Astrocyte (in vitro differentiated cells and primary cell): Measurements from ENCODE around the gene IPCEF1. TPM values are rescaled to one million over a fixed set of nuclear protein-coding genes. Genes with fewer than 3 reads are reported as not detected.

ENCODE experiments used
- DNase-seq: peaks from one replicate; pipeline ENCODE4 v3.0.0-alpha.2; 2010; ENCODE audit warnings: low read depth
- FAIRE-seq: peaks from 2 replicates; lab custom pipeline; 2011; peaks lifted over from hg19 to GRCh38; lab: Jason Lieb, UNC
- H2AFZ ChIP-seq: 2 replicates; pipeline ENCODE4 v1.6.0; 2012; ENCODE audit warnings: low read depth, low read length, inconsistent platforms
- H3K27ac ChIP-seq: 2 replicates; pipeline ENCODE4 v1.5.1; 2011; ENCODE audit warnings: low read depth, low read length, inconsistent platforms
- H3K27me3 ChIP-seq: 2 replicates; pipeline ENCODE4 v1.6.0; 2011; ENCODE audit warnings: low read length, inconsistent platforms; ENCODE audit not compliant: insufficient read depth
- H3K36me3 ChIP-seq: 2 replicates; pipeline ENCODE4 v1.5.1; 2011; ENCODE audit warnings: low read length, inconsistent platforms; ENCODE audit not compliant: insufficient read depth
- H3K4me1 ChIP-seq: 2 replicates; pipeline ENCODE4 v1.5.1; 2011; ENCODE audit warnings: low read length, inconsistent platforms; ENCODE audit not compliant: insufficient read depth
- H3K4me2 ChIP-seq: 2 replicates; pipeline ENCODE4 v1.6.0; 2012; ENCODE audit warnings: low read length, inconsistent platforms
- H3K4me3 ChIP-seq: 2 replicates; pipeline ENCODE4 v1.5.1; 2011; ENCODE audit warnings: low read depth, mild to moderate bottlenecking, low read length, inconsistent platforms; ENCODE audit not compliant: insufficient read depth
- H3K79me2 ChIP-seq: 2 replicates; pipeline ENCODE4 v1.6.0; 2012; ENCODE audit warnings: mild to moderate bottlenecking, low read length, inconsistent platforms; ENCODE audit not compliant: insufficient read depth
- H3K9ac ChIP-seq: 2 replicates; pipeline ENCODE4 v1.6.0; 2012; ENCODE audit warnings: mild to moderate bottlenecking, low read length, inconsistent platforms
- H3K9me3 ChIP-seq: 2 replicates; pipeline ENCODE4 v1.5.1; 2012; ENCODE audit warnings: low read depth, mild to moderate bottlenecking, low read length, inconsistent platforms; ENCODE audit not compliant: insufficient read depth
- H4K20me1 ChIP-seq: 2 replicates; pipeline ENCODE4 v1.6.0; 2012; ENCODE audit warnings: low read length, inconsistent platforms; ENCODE audit not compliant: insufficient read depth
- H3K27ac Mint-ChIP-seq: one replicate; pipeline ENCODE4 v1.8.0; 2021; ENCODE audit warnings: mild to moderate bottlenecking, mixed read lengths; ENCODE audit not compliant: unreplicated experiment
- H3K27me3 Mint-ChIP-seq: one replicate; pipeline ENCODE4 v1.8.0; 2021; ENCODE audit warnings: low read depth, mixed read lengths; ENCODE audit not compliant: unreplicated experiment
- H3K36me3 Mint-ChIP-seq: one replicate; pipeline ENCODE4 v1.8.0; 2021; ENCODE audit warnings: low read depth, mixed read lengths; ENCODE audit not compliant: unreplicated experiment
- H3K4me1 Mint-ChIP-seq: one replicate; pipeline ENCODE4 v1.8.0; 2021; ENCODE audit warnings: low read depth, mixed read lengths; ENCODE audit not compliant: unreplicated experiment
- H3K4me3 Mint-ChIP-seq: one replicate; pipeline ENCODE4 v1.8.0; 2021; ENCODE audit warnings: mild to moderate bottlenecking, moderate library complexity, mixed read lengths; ENCODE audit not compliant: unreplicated experiment
- H3K9me3 Mint-ChIP-seq: one replicate; pipeline ENCODE4 v1.8.0; 2021; ENCODE audit warnings: mild to moderate bottlenecking, mixed read lengths; ENCODE audit not compliant: unreplicated experiment
- EZH2 ChIP-seq: IDR thresholded peaks from 2 replicates; pipeline ENCODE4 v1.6.1; 2012; ENCODE audit warnings: mild to moderate bottlenecking, low read length, inconsistent platforms; ENCODE audit not compliant: insufficient read depth
- total RNA-seq: library from RNA; stranded (reverse); gene quantifications from 2 replicates; pipeline ENCODE4 v1.2.1, GENCODE V29; 2021
- TF ChIP-seq, protein P1 (sequence below): IDR thresholded peaks from 2 replicates; pipeline ENCODE4 v1.5.1; 2011; ENCODE audit warnings: low read depth, mild to moderate bottlenecking, inconsistent platforms, low read length, moderate library complexity; ENCODE audit not compliant: insufficient read depth

Gene IPCEF1
- total RNA-seq, 1 donor from 2014 or later, result 0.16 TPM

GRCh38 chr6:154239392-154239791 is 117.2 kb downstream of the IPCEF1 start:
- Histone ChIP-seq H3K4me2 (no peak overlapping the region), H3K4me1 (no peaks in the 10 kb centered on the region), H3K27ac (no peak overlapping the region), H3K9me3 (no peaks in the 10 kb centered on the region), H3K27me3 (no peaks in the 10 kb centered on the region), H3K36me3 (no peaks in the 10 kb centered on the region), H3K9ac (no peak overlapping the region), H4K20me1 (no peaks in the 10 kb centered on the region), H3K79me2 (no peaks in the 10 kb centered on the region), H3K4me3 (no peak overlapping the region), H2AFZ (no peak overlapping the region)
- no peaks in the 10 kb centered on the region for H3K9me3 Mint-ChIP-seq
- FAIRE-seq (no peak), DNase-seq (no peak)
- no peak overlapping the region for H3K27ac Mint-ChIP-seq
- TF ChIP-seq EZH2, result no peak
- no peaks in the 10 kb centered on the region for H3K36me3 Mint-ChIP-seq
- H3K27me3 Mint-ChIP-seq, result no peaks in the 10 kb centered on the region
- H3K4me3 Mint-ChIP-seq, result no peak overlapping the region
- H3K4me1 Mint-ChIP-seq, result peaks cover 20% of the 10 kb centered on the region

DNA sequence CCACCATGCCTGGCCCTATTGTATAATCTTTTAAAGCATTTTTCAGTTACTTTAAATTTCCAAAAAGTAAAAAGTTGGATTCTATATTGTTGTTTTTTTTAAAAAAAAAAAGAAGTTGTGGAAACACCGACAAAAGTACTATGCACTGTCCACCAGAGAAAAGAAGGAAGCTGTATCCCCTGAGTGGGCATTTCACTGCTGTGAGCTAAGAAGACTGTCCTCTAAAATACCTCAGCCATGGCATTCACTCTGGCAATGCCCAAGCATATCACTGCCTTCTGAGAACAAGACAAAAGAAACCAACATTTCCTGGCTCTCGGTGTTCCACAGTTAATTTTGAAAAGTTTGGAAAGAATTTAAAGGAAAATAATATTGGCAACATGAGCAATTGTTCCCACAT is 117.8 kb downstream of the IPCEF1 start:
- no peaks in the 10 kb centered on the region for H3K9me3 Mint-ChIP-seq
- DNase-seq, result no peak
- H4K20me1 ChIP-seq, result no peaks in the 10 kb centered on the region

GRCh38 chr6:154236646-154237301 is 119.8 kb downstream of the IPCEF1 start:
- Mint-ChIP-seq H3K36me3 (no peaks in the 10 kb centered on the region), H3K9me3 (no peaks in the 10 kb centered on the region), H3K27me3 (no peaks in the 10 kb centered on the region), H3K4me1 (peaks cover 13% of the 10 kb centered on the region), H3K4me3 (no peak overlapping the region), H3K27ac (no peak overlapping the region)
- Histone ChIP-seq H3K36me3 (no peaks in the 10 kb centered on the region), H3K27ac (no peak overlapping the region), H3K79me2 (no peaks in the 10 kb centered on the region), H3K9ac (no peak overlapping the region), H2AFZ (no peak overlapping the region), H3K4me2 (no peak overlapping the region), H3K9me3 (no peaks in the 10 kb centered on the region), H3K4me3 (no peak overlapping the region), H4K20me1 (no peaks in the 10 kb centered on the region), H3K27me3 (no peaks in the 10 kb centered on the region), H3K4me1 (no peaks in the 10 kb centered on the region)
- FAIRE-seq (no peak), DNase-seq (peak; percentile 9)
- TF ChIP-seq, protein P1, sequence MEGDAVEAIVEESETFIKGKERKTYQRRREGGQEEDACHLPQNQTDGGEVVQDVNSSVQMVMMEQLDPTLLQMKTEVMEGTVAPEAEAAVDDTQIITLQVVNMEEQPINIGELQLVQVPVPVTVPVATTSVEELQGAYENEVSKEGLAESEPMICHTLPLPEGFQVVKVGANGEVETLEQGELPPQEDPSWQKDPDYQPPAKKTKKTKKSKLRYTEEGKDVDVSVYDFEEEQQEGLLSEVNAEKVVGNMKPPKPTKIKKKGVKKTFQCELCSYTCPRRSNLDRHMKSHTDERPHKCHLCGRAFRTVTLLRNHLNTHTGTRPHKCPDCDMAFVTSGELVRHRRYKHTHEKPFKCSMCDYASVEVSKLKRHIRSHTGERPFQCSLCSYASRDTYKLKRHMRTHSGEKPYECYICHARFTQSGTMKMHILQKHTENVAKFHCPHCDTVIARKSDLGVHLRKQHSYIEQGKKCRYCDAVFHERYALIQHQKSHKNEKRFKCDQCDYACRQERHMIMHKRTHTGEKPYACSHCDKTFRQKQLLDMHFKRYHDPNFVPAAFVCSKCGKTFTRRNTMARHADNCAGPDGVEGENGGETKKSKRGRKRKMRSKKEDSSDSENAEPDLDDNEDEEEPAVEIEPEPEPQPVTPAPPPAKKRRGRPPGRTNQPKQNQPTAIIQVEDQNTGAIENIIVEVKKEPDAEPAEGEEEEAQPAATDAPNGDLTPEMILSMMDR, result no peak
- TF ChIP-seq EZH2, result no peak

More for the DNA sequence above, 117.8 kb downstream of the IPCEF1 start:
- Mint-ChIP-seq H3K27me3 (no peaks in the 10 kb centered on the region), H3K27ac (no peak overlapping the region), H3K4me1 (peaks cover 15% of the 10 kb centered on the region), H3K36me3 (no peaks in the 10 kb centered on the region), H3K4me3 (no peak overlapping the region)
- FAIRE-seq, result no peak
- Histone ChIP-seq H3K27me3 (no peaks in the 10 kb centered on the region), H3K36me3 (no peaks in the 10 kb centered on the region), H3K4me3 (no peak overlapping the region), H3K4me2 (no peak overlapping the region), H2AFZ (no peak overlapping the region), H3K9me3 (no peaks in the 10 kb centered on the region), H3K27ac (no peak overlapping the region), H3K79me2 (no peaks in the 10 kb centered on the region), H3K4me1 (no peaks in the 10 kb centered on the region), H3K9ac (no peak overlapping the region)
- TF ChIP-seq, protein P1, result no peak
- no peak for TF ChIP-seq EZH2
